SK-N-MC (cell line): Measurements from ENCODE around the gene DBP.

Experiments used
- DNase-seq: peaks from one replicate; pipeline ENCODE4 v3.0.0-alpha.2; 2011; ENCODE audit warnings: low read depth, low spot score
- H3K27ac ChIP-seq: fragments of 200-600 bp; sonication (generic); 2 replicates; pipeline ENCODE4 v1.5.1; 2016; ENCODE audit warnings: mixed run types
- H3K36me3 ChIP-seq: fragments of 200-600 bp; sonication (generic); 2 replicates; pipeline ENCODE4 v1.6.1; 2017; ENCODE audit warnings: antibody characterized with exemption, low read length, mixed read lengths; ENCODE audit not compliant: insufficient read depth
- H3K4me3 ChIP-seq: fragments of 200-600 bp; sonication (generic); 2 replicates; pipeline ENCODE4 v1.5.1; 2016
- H3K9ac ChIP-seq: fragments of 200-600 bp; sonication (generic); 2 replicates; pipeline ENCODE4 v1.8.0; 2017; ENCODE audit warnings: mixed run types, mixed read lengths; ENCODE audit not compliant: insufficient read length
- H3K9me3 ChIP-seq: fragments of 200-600 bp; sonication (generic); 2 replicates; pipeline ENCODE4 v1.6.1; 2017; ENCODE audit warnings: low read depth, mild to moderate bottlenecking, antibody characterized with exemption, low read length, moderate library complexity, mixed read lengths
- EZH2 ChIP-seq: fragments of 200-600 bp; sonication (generic); IDR thresholded peaks from one replicate; pipeline ENCODE4 v1.6.1; 2017; ENCODE audit warnings: antibody characterized with exemption
- FOXP2 ChIP-seq: optimal IDR thresholded peaks from 2 replicates; pipeline ENCODE3; 2011; ENCODE audit warnings: mild to moderate bottlenecking, moderate library complexity; ENCODE audit not compliant: insufficient read depth; ENCODE audit errors: extremely low read length, control extremely low read depth
- POLR2AphosphoS5 ChIP-seq: IDR thresholded peaks from 2 replicates; pipeline ENCODE4 v1.6.1; 2012; ENCODE audit warnings: mild to moderate bottlenecking, low read depth, low read length, borderline replicate concordance

DBP gene

GRCh38 chr19:48614436-48615230, 22.5 kb downstream of the DBP start, which contains the start of gene FAM83E:
FAM83E (minus strand) TSS chr19:48615076; CDS start chr19:48613372, 1,704 bp downstream.
- DNase-seq, result no peak
- Histone ChIP-seq H3K9me3 (no peaks in the 10 kb centered on the region), H3K27ac (peak within 1 kb of the TSS; percentile 36; the same call in 1 of the 2 replicates), H3K36me3 (peaks cover 38% of the 10 kb centered on the region), H3K9ac (no peak within 1 kb of the TSS), H3K4me3 (no peak within 1 kb of the TSS)
- TF ChIP-seq FOXP2, result no peak
- peak; percentile 39; the same call in 1 of the 2 replicates for TF ChIP-seq POLR2AphosphoS5

DNA sequence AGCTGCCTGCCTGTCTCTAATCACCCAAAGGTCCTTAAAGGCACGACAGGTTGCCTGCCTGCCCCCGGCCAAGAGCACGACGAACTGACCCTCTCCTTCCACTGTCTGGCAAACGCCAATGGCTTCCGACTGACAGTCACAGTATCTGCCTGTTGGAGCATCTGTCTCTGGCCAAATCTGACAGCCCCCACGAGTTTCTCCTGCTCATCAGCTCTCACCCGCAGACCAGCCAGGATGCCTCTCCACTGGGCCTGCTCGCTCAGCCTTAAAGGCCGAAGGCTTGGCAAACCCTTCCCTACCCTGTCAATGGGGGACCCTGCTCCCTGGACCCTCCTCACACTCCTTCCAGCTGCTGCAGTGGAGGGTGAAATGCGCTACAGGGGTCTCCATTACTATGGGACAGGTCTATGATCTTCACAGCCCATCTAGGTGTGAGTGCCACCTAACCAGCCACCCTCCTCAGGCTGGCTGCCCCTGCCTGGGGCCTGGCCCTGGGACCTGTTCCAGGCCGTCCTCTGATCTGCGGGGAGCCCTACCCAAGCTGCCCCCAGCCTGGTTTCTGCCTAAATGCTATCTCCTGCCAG, 23.2 kb downstream of the DBP start:
- 0 out of 2 replicates have a peak overlapping the region, but pooled peaks have one; percentile 36 for H3K27ac ChIP-seq
- TF ChIP-seq POLR2AphosphoS5 (peak; percentile 50), FOXP2 (no peak)
- DNase-seq, result no peak
- no peaks in the 10 kb centered on the region for H3K9me3 ChIP-seq
- peaks cover 38% of the 10 kb centered on the region for H3K36me3 ChIP-seq
- H3K9ac ChIP-seq, result no peak overlapping the region
- no peak overlapping the region for H3K4me3 ChIP-seq

DNA sequence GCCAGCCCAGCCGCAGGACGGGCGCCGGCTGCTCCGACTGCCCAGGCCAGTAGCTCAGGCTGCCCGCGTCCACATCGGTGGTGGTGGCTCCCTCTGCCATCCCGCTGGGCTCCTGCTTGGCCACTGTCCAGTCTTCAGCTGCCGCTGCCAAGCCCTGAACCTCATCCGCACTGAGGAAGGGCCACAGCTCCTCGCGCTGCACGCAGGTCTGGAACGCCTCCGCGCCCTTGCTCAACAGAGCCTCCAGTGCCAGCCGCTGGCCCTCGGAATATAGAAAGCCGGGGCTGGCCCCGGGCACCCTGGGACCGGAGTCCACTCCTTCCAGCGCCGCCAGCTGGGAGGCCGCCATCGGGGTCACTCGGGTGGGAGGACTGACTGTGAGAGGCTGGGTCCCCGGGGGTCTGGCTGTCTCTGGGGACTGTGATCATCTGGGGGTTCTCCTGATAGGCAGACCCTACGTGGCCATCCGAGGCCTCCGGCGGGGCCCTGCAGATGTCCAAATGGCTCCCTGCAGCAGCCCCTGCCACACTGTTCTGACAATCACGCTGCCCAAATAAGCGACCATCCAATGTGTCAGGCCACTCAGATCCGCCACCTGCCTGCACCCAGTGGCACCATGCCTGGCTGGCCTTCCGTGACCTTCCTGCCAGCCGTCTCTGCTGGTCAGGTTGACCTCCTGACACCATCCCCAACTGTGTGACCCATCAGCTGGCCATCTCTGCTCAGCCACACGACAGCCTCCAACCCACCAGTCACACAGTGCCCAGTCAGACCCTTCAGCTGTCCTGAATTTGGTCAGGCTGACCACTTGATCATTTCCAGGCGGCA, 23.9 kb downstream of the DBP start:
- DNase-seq, result no peak
- Histone ChIP-seq H3K36me3 (peaks cover 35% of the 10 kb centered on the region), H3K9ac (no peak overlapping the region), H3K27ac (no peak overlapping the region), H3K4me3 (no peak overlapping the region), H3K9me3 (no peaks in the 10 kb centered on the region)
- no peak for TF ChIP-seq POLR2AphosphoS5
- no peak for TF ChIP-seq FOXP2
- no peak for TF ChIP-seq EZH2

- no peak for TF ChIP-seq EZH2
- Histone ChIP-seq H3K9ac (no peak overlapping the region), H3K36me3 (peaks cover 21% of the 10 kb centered on the region), H3K9me3 (no peaks in the 10 kb centered on the region), H3K27ac (no peak overlapping the region; the same call in 1 of the 2 replicates), H3K4me3 (no peak overlapping the region)
- DNase-seq, result no peak
These were observed 25.3 kb downstream of the DBP start for GRCh38 chr19:48611872-48612271.

GRCh38 chr19:48609571-48610108, 27.5 kb downstream of the DBP start:
- no peak overlapping the region for H3K27ac ChIP-seq
- no peak overlapping the region for H3K9ac ChIP-seq
- no peaks in the 10 kb centered on the region for H3K36me3 ChIP-seq
- no peak overlapping the region for H3K4me3 ChIP-seq
- H3K9me3 ChIP-seq, result no peaks in the 10 kb centered on the region
- TF ChIP-seq FOXP2 (no peak), EZH2 (no peak), POLR2AphosphoS5 (no peak)
- no peak for DNase-seq

- DNase-seq, result no peak
- no peak overlapping the region for H3K4me3 ChIP-seq
- H3K9ac ChIP-seq, result no peak overlapping the region
- H3K9me3 ChIP-seq, result no peaks in the 10 kb centered on the region
- H3K36me3 ChIP-seq, result no peaks in the 10 kb centered on the region
- no peak for TF ChIP-seq POLR2AphosphoS5
- TF ChIP-seq EZH2, result no peak
- TF ChIP-seq FOXP2, result no peak
- no peak overlapping the region for H3K27ac ChIP-seq
These were observed 28.3 kb downstream of the DBP start for GRCh38 chr19:48608798-48609263.

DNA sequence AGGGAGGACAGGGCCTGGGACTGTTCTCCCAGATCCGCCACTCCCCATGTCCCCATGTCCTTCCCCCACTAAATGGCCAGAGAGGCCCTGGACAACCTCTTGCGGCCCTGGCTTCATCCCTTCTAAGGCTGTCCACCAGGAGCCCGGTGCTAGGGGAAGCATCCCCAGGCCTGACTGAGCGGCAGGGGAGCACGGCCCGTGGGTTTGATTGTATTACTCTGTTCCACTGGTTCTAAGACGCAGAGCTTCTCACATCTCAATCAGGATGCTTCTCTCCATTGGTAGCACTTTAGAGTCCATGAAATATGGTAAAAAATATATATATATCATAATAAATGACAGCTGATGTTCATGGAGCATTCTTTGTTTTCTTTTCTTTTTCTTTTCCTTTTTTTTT, 29.8 kb downstream of the DBP start:
- Histone ChIP-seq H3K27ac (no peak overlapping the region), H3K36me3 (no peaks in the 10 kb centered on the region), H3K9ac (no peak overlapping the region), H3K9me3 (no peaks in the 10 kb centered on the region), H3K4me3 (no peak overlapping the region)
- no peak for TF ChIP-seq EZH2
- no peak for TF ChIP-seq POLR2AphosphoS5
- TF ChIP-seq FOXP2, result no peak
- no peak for DNase-seq
